Activated naive CD8-positive, alpha-beta T cell treated with anti-CD3 and anti-CD28 coated beads, Interleukin-2, amount 50 U/mL, for 16 hours (primary cell): Measurements from ENCODE around the gene CYP26C1.

Source experiments
- DNase-seq: peaks from one replicate; pipeline ENCODE4 v3.0.0-alpha.2; 2020; ENCODE audit warnings: low read depth, low spot score

CYP26C1 gene

GRCh38 chr10:93064874-93065660 is 4.5 kb downstream of the CYP26C1 start:
- no peak for DNase-seq

GRCh38 chr10:93065675-93066543 is 5.3 kb downstream of the CYP26C1 start:
- no peak for DNase-seq

GRCh38 chr10:93066544-93066913 is 5.9 kb downstream of the CYP26C1 start:
- no peak for DNase-seq

- DNase-seq = no peak
Measured at GRCh38 chr10:93067443-93068365, 7.1 kb downstream of the CYP26C1 start.

GRCh38 chr10:93068411-93069244 is 8.0 kb downstream of the CYP26C1 start:
- DNase-seq = no peak

GRCh38 chr10:93069245-93069561 is 8.6 kb downstream of the CYP26C1 start:
- no peak for DNase-seq

- no peak for DNase-seq
Measured at GRCh38 chr10:93070378-93071176, 10.0 kb downstream of the CYP26C1 start.

GRCh38 chr10:93071177-93071472 is 10.5 kb downstream of the CYP26C1 start:
- no peak for DNase-seq

GRCh38 chr10:93071674-93072224 is 11.2 kb downstream of the CYP26C1 start:
- no peak for DNase-seq

- DNase-seq = no peak
Measured at GRCh38 chr10:93072225-93072712, 11.7 kb downstream of the CYP26C1 start.

- no peak for DNase-seq
Measured at GRCh38 chr10:93072713-93073538, 12.3 kb downstream of the CYP26C1 start.

GRCh38 chr10:93073539-93074146 is 13.0 kb downstream of the CYP26C1 start, which contains the start of gene CYP26A1:
CYP26A1 (plus strand) TSS chr10:93073893; CDS start chr10:93073935, 42 bp downstream.
- no peak for DNase-seq

- no peak for DNase-seq
Measured at GRCh38 chr10:93074147-93074596, 13.6 kb downstream of the CYP26C1 start.

GRCh38 chr10:93074597-93075368 is 14.2 kb downstream of the CYP26C1 start:
- DNase-seq = no peak

GRCh38 chr10:93075369-93076221 is 15.0 kb downstream of the CYP26C1 start:
- DNase-seq = no peak

GRCh38 chr10:93076871-93077270 is 16.3 kb downstream of the CYP26C1 start:
- no peak for DNase-seq
